Activated T-cell treated with anti-CD3 and anti-CD28 coated beads for 4 hours (primary cell): ENCODE measurements around the gene WFS1.

Source experiments
- DNase-seq: peaks from one replicate; pipeline ENCODE4 v3.0.0-alpha.2; 2020

Gene WFS1

DNA sequence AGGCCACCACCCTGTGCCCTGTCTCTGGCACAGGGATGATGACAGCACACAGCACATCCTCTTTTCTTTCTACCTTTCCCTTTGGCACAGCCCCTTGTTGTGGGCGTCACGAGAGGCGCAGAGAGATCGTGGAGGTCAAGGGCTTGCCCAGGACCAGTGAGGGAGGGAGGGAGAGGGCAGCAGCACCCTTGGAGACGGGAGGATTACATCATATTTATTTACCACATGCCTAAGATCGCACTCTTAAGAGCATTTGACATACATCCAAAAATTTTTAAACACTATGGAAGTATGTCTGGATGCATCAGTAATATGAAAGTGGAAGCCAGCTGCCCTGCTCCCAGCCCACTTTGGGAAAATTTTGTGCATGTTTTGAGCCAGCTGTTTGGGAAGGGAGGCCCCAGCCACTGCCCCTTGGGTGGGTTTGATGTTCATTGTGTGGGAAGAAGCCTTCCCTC is 12.7 kb downstream of the WFS1 start:
- no peak for DNase-seq

GRCh38 chr4:6283282-6283681 is 13.6 kb downstream of the WFS1 start:
- DNase-seq, result no peak

DNA sequence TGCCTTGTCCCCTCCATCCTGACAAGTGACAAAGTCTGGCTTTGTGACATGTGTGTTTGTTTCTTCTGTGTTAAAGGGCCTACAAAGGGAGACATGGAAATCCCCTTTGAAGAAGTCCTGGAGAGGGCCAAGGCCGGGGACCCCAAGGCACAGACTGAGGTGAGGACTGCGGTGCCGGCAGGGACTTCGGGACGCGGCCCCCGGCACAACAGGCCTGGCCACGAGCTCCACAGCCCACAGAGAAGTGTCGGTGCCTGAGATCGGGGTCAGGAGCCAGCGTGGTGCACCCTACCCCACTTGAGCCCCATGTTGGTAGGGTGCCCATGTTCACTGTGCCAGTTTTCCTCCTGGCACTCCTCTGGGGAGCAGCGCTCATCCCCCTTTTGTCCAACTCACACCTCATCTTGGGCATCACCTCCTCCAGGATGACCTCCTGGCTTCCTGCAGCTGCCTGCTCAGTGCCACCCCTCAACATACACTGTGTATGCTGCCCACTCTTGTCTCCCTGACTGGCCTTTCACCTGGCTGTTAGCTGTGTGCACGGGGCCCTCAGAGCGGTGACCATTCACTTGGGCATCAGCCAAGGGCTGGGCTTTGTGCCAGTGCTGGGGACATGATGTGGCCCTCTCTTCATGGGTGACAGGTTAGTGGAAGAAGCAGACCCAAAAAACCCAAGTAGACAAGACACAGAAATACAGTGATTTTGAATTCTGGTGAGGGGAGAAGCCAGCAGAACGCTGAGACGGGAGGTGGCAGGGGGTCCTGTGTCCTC is 17.6 kb downstream of the WFS1 start:
- DNase-seq, result no peak

DNA sequence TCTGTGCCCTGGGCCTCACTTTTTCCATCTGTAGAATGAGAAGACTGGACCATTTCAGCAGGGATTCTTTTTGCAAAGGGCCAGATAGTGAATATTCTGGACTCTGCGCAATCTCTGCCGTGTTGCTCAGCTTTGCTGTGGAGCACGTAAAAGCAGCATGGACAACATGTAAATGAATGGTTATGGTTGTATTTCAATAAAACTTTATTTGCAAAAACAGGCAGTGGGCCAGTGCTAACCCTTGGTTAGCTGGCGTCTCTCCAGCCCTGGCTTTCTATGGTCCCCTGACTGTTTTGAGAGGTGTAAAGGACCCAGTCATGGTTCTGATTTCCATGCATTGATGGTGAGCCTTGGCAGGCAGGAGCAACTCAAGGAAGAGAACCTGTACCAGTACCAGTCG is 18.7 kb downstream of the WFS1 start:
- DNase-seq, result no peak

DNA sequence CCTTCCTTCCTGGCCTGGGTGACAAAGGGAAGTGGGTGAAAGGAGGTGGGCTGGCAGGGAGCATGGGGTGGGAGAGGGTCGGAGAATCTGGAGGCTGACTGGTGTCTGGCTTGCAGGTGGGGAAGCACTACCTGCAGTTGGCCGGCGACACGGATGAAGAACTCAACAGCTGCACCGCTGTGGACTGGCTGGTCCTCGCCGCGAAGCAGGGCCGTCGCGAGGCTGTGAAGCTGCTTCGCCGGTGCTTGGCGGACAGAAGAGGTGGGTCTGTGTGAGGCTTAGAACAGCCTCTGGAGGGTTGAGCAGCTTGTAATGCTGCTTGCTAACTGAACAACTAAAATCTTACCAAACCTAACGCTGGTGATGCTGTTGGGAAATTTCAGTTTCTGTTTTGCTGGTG is 19.2 kb downstream of the WFS1 start:
- DNase-seq, result no peak

GRCh38 chr4:6290256-6290655 is 20.6 kb downstream of the WFS1 start:
- DNase-seq, result no peak

DNA sequence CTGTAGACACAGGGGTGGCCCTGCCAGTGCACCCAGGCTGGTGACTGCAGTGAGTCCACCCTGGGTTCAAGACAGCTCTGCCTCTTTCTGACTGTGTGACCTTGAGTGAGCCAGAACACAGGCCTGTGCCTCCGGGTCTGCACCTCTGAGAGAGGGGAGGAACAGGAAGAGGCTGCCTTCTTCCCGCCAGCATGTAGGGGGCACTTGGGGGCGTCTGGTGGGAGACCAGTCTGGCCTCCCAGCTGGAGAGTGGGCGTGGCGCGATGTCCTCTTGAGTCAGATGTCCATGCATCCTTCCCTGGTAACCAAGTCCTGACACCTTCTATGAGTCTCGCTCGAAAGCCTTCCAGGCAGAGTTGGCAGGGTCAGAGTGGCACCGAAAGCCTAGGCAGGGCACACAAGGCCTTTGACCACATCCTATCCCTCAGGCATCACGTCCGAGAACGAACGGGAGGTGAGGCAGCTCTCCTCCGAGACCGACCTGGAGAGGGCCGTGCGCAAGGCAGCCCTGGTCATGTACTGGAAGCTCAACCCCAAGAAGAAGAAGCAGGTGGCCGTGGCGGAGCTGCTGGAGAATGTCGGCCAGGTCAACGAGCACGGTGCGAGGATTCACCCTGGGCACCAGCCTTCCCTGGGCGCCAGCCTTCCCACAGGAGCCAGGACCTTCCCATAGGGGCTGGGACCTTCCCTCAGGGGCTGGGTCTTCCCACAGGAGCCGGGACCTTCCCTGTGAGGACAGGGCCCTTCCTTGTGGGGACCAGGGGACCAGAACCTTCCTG is 21.3 kb downstream of the WFS1 start:
- no peak for DNase-seq

DNA sequence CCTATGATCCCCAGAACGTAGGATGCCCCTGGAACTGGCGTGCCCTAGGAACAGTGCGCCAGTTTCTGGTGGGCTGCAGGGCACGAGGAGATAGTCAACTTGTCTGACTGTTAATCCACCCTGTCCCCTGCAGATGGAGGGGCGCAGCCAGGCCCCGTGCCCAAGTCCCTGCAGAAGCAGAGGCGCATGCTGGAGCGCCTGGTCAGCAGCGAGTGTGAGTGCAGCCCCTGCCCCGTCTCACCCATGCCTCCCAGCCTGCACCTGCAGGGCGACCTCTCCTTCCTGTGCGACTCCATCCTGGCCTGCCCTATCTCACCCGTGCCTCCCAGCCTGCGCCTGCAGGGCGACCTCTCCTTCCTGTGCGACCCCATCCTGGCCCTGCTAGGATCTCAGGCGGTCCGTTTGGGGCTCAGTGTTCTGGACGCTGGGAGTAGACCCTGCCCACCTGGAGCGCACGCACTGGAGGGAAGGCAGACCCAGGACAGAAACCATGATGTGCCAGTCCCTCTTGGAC is 22.2 kb downstream of the WFS1 start:
- no peak for DNase-seq

- DNase-seq, result no peak
Measured at GRCh38 chr4:6292376-6293096, 22.9 kb downstream of the WFS1 start.

GRCh38 chr4:6293097-6293445 is 23.4 kb downstream of the WFS1 start:
- DNase-seq, result no peak

DNA sequence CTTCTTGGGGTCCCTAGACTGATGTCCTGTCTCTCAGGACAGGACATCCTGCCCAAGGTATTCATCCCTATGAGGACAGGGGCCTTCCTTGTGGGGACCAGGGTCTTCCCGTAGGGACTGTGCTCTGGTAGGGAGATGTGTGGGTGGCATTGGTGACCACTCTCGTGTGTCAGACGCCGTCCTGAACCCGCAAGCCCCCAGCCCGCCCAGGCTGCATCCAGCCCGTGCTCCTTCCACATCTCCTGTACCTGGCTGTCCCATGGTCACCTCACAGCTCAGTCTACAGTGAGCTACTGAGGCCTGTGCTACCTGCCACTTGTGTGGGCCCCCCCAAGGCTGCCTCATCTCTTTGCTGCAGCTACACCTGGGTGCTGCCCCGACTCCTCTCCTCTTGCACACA is 24.0 kb downstream of the WFS1 start:
- DNase-seq, result no peak

- no peak for DNase-seq
Measured at GRCh38 chr4:6294705-6295421, 25.2 kb downstream of the WFS1 start.

- no peak for DNase-seq
Measured at GRCh38 chr4:6295495-6295894, 25.8 kb downstream of the WFS1 start.

DNA sequence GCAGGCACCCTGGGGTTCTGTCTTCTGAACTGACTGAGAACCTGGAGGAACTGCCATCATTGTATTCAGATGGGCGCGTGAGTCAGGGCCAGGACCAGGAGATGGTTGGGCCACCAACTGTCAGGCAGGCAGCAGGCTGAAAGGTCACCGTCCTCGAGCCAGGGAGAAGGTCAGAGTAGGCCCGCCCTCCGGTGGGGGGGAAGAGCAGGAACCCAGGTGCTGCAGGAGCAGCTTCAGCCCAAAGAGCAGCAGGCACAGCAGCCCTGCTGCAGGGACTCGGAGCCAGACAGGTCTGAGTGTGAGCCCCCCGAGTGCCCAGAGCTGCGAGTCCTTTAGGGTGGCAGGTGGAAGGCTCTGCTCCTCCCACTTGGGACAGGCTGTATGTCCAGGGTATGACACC is 26.4 kb downstream of the WFS1 start:
- no peak for DNase-seq

GRCh38 chr4:6297266-6297815 is 27.7 kb downstream of the WFS1 start:
- DNase-seq, result no peak

DNA sequence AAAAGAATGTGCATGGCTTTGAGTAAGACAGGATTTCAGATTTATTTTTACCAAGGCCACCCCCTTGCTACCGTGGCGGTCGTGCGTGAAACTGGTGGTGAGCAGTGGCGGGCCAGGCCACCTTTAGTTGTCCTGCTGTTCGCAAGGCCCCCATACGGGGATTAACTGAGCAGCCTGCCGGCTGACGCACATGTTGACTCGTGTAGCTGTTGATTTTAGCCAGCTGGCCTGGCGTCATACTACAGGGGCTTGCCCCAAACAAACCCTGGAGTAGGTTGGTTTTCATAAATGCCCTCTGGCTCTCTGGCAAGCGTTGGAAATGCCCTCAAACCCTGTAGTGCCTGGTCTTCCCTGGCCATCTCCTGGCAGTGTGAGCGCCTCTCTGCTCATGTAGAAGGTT is 28.4 kb downstream of the WFS1 start:
- DNase-seq, result no peak

- no peak for DNase-seq
Measured at GRCh38 chr4:6298852-6299251, 29.2 kb downstream of the WFS1 start.

DNA sequence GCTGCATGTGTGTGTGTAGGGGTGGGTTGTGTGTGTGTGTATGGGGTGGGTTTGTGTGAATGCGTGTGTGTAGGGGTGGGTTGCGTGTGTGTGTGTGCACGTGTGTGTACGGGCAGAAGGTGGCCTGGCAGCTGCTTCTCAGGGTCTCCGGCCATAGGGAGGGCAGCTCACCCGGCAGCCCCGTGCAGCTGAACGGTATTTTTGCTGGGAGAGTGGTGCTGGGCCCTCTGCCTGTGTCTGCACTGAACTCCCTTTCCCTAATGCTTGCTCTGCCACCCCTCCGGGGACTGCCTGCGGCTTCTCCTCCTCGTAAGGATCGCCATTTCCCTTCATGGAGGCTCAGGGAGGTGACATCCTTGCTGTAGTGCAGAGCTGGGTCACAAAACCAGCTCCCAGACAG is 30.2 kb downstream of the WFS1 start:
- no peak for DNase-seq

- no peak for DNase-seq
Measured at GRCh38 chr4:6300359-6300758, 30.7 kb downstream of the WFS1 start.

DNA sequence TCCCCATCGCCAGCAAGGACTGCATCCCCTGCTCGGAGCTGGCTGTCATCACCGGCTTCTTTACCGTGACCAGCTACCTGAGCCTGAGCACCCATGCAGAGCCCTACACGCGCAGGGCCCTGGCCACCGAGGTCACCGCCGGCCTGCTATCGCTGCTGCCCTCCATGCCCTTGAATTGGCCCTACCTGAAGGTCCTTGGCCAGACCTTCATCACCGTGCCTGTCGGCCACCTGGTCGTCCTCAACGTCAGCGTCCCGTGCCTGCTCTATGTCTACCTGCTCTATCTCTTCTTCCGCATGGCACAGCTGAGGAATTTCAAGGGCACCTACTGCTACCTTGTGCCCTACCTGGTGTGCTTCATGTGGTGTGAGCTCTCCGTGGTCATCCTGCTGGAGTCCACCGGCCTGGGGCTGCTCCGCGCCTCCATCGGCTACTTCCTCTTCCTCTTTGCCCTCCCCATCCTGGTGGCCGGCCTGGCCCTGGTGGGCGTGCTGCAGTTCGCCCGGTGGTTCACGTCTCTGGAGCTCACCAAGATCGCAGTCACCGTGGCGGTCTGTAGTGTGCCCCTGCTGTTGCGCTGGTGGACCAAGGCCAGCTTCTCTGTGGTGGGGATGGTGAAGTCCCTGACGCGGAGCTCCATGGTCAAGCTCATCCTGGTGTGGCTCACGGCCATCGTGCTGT is 31.5 kb downstream of the WFS1 start:
- no peak for DNase-seq

DNA sequence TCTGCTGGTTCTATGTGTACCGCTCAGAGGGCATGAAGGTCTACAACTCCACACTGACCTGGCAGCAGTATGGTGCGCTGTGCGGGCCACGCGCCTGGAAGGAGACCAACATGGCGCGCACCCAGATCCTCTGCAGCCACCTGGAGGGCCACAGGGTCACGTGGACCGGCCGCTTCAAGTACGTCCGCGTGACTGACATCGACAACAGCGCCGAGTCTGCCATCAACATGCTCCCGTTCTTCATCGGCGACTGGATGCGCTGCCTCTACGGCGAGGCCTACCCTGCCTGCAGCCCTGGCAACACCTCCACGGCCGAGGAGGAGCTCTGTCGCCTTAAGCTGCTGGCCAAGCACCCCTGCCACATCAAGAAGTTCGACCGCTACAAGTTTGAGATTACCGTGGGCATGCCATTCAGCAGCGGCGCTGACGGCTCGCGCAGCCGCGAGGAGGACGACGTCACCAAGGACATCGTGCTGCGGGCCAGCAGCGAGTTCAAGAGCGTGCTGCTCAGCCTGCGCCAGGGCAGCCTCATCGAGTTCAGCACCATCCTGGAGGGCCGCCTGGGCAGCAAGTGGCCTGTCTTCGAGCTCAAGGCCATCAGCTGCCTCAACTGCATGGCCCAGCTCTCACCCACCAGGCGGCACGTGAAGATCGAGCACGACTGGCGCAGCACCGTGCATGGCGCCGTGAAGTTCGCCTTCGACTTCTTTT is 32.2 kb downstream of the WFS1 start:
- DNase-seq, result no peak
